ENCODE measurements around the gene CKS1B.
A peak's percentile ranks its signal among the peaks of the same experiment; 100 is the strongest.

CKS1B gene

GRCh38 chr1:155015527-155016230 lies 41.2 kb downstream of the CKS1B start:
- no peak for DNase-seq (ENCODE audit: low read depth)

- DNase-seq (ENCODE audit: low read depth) = no peak
These were observed 41.9 kb downstream of the CKS1B start for GRCh38 chr1:155016231-155016831.

GRCh38 chr1:155017041-155017945 lies 42.8 kb downstream of the CKS1B start:
- DNase-seq (ENCODE audit: low read depth) = peak; percentile 58

- DNase-seq (ENCODE audit: low read depth) = no peak
These were observed 43.5 kb downstream of the CKS1B start for GRCh38 chr1:155017946-155018316.

GRCh38 chr1:155018617-155019348 lies 44.3 kb downstream of the CKS1B start:
- DNase-seq (ENCODE audit: low read depth) = no peak

GRCh38 chr1:155019377-155020245 lies 45.1 kb downstream of the CKS1B start:
- no peak for DNase-seq (ENCODE audit: low read depth)

- no peak for DNase-seq (ENCODE audit: low read depth)
These were observed 47.9 kb downstream of the CKS1B start for GRCh38 chr1:155022136-155022926.

- DNase-seq (ENCODE audit: low read depth) = no peak
These were observed 48.4 kb downstream of the CKS1B start for GRCh38 chr1:155022927-155023236.

- DNase-seq (ENCODE audit: low read depth) = no peak
These were observed 49.1 kb downstream of the CKS1B start for GRCh38 chr1:155023627-155024026.

- no peak for DNase-seq (ENCODE audit: low read depth)
These were observed 49.8 kb downstream of the CKS1B start for GRCh38 chr1:155024315-155024714.

GRCh38 chr1:155026154-155026553 lies 51.7 kb downstream of the CKS1B start:
- no peak for DNase-seq (ENCODE audit: low read depth)

- no peak for DNase-seq (ENCODE audit: low read depth)
These were observed 52.1 kb downstream of the CKS1B start for GRCh38 chr1:155026588-155026987.
